K562 (cell line): ENCODE data around the gene CEP128. TPM values are rescaled to one million over a fixed set of nuclear protein-coding genes. Genes with fewer than 3 reads are reported as not detected.

Experiments used
- ATAC-seq: fragments of 200-7000 bp; cut with Tn5 transposase; 3 replicates; pipeline ENCODE4 v1.9.1; 2020; ENCODE audit warnings: moderate library complexity
- BruUV-seq: library from RNA; stranded (reverse); fragments of 400-500 nt; replicated peaks from 2 replicates; lab custom pipeline; 2021; lab: Mats Ljungman, UMichigan
- CTCF ChIA-PET: fragments of 300-600 bp; formaldehyde crosslinking; extraction: SDS; loops from one replicate; lab custom pipeline; 2021; ENCODE audit warnings: low intra/inter-chr PET ratio; lab: Yijun Ruan, JAX
- POLR2A ChIA-PET: fragments of 300-600, 350-650 bp; sonication (Branson Sonifier 250); formaldehyde crosslinking; extraction: SDS; loops from one replicate; lab custom pipeline; 2021; ENCODE audit warnings: antibody characterized with exemption, inconsistent platforms; lab: Yijun Ruan, JAX
- DNase-seq, 4 experiments: peaks; one replicate each; pipeline versions ENCODE4 v3.0.0 to v3.0.0-alpha.2; 2011 to 2018; ENCODE audit warnings: low spot score in 3 of 4, mixed read lengths in 3 of 4; ENCODE audit errors: extremely low read depth in 1 of 4
- FAIRE-seq: peaks from 2 replicates; lab custom pipeline; 2011; peaks lifted over from hg19 to GRCh38; lab: Jason Lieb, UNC
- H2AFZ ChIP-seq: 2 replicates; pipeline ENCODE4 v1.6.0; 2011; ENCODE audit warnings: low read depth, low read length, control low read depth, inconsistent platforms
- H3K27ac ChIP-seq: fragments of 200-600 bp; 3 replicates; pipeline ENCODE4 v1.8.0; 2011; ENCODE audit warnings: low read depth, mild to moderate bottlenecking, control low read depth, inconsistent platforms, low read length, moderate library complexity, mixed read lengths; ENCODE audit errors: extremely low read depth
- H3K27me3 ChIP-seq, 2 experiments: fragments of 300-600 bp in 1 of 2; 2 replicates in 1 of 2; 3 replicates in 1 of 2; pipeline versions ENCODE4 v1.6.0 to v1.8.0; 2011; ENCODE audit warnings: inconsistent platforms in 2 of 2, low read length in 2 of 2, mild to moderate bottlenecking in 1 of 2, mixed read lengths in 1 of 2, moderate library complexity in 1 of 2; ENCODE audit not compliant: control insufficient read depth in 2 of 2, insufficient read depth in 2 of 2
- H3K36me3 ChIP-seq: fragments of 300-600 bp; 3 replicates; pipeline ENCODE4 v1.8.0; 2011; ENCODE audit warnings: mild to moderate bottlenecking, low read length, inconsistent platforms; ENCODE audit not compliant: control insufficient read depth, insufficient read depth
- H3K4me1 ChIP-seq, 2 experiments: fragments of 200-600 bp in 1 of 2; replicated peaks in 1 of 2; 2 replicates in 1 of 2; 3 replicates in 1 of 2; pipeline versions ENCODE4 v1.5.1 to v1.8.0; 2011; ENCODE audit warnings: inconsistent platforms in 2 of 2, low read length in 2 of 2, mild to moderate bottlenecking in 1 of 2, mixed read lengths in 1 of 2, moderate library complexity in 1 of 2; ENCODE audit not compliant: control insufficient read depth in 2 of 2, insufficient read depth in 2 of 2
- H3K4me2 ChIP-seq: 2 replicates; pipeline ENCODE4 v1.6.1; 2011; ENCODE audit warnings: low read length, control low read depth, inconsistent platforms, mixed read lengths; ENCODE audit not compliant: insufficient read depth
- H3K4me3 ChIP-seq: fragments of 200-600 bp; sonication (generic), shearing (Covaris generic); 2 replicates; pipeline ENCODE4 v1.5.1; 2016; ENCODE audit warnings: control low read depth, inconsistent platforms
- H3K79me2 ChIP-seq: fragments of 200-600 bp; 3 replicates; pipeline ENCODE4 v1.8.0; 2011; ENCODE audit warnings: low read length, inconsistent platforms; ENCODE audit not compliant: control insufficient read depth, insufficient read depth
- H3K9ac ChIP-seq, 2 experiments: 2 replicates each; pipeline versions ENCODE4 v1.6.0 to v1.6.1; 2011; ENCODE audit warnings: low read depth in 2 of 2, low read length in 2 of 2, control low read depth in 1 of 2, inconsistent platforms in 1 of 2, mild to moderate bottlenecking in 1 of 2, mixed read lengths in 1 of 2; ENCODE audit not compliant: insufficient read depth in 1 of 2
- H3K9me1 ChIP-seq: one replicate; pipeline ENCODE4 v1.6.0; 2011; ENCODE audit warnings: inconsistent platforms, mild to moderate bottlenecking, low read length, moderate library complexity; ENCODE audit not compliant: control insufficient read depth, insufficient read depth
- H3K9me3 ChIP-seq: replicated peaks from 2 replicates; pipeline ENCODE4 v1.5.1; 2011; ENCODE audit warnings: low read depth, low read length, inconsistent platforms; ENCODE audit not compliant: control insufficient read depth, insufficient read depth
- H4K20me1 ChIP-seq: replicated peaks from 2 replicates; pipeline ENCODE4 v1.6.1; 2011; ENCODE audit warnings: low read length, inconsistent platforms, mixed read lengths; ENCODE audit not compliant: control insufficient read depth, insufficient read depth
- ETV6 ChIP-seq, 3 experiments: fragments of 150-350 bp in 1 of 3; sonication (generic) in 1 of 3; formaldehyde crosslinking in 1 of 3; IDR thresholded peaks; 2 replicates each; pipeline versions ENCODE4 v1.6.1 to v1.8.0; 2014 to 2022; ENCODE audit warnings: borderline replicate concordance in 2 of 3, low read depth in 2 of 3, antibody characterized with exemption in 1 of 3, low read length in 1 of 3, mild to moderate bottlenecking in 1 of 3, missing genetic modification reagents in 1 of 3
- ZBTB40 ChIP-seq, 2 experiments: fragments of 450-650 bp in 1 of 2; sonication (generic) in 1 of 2; formaldehyde crosslinking in 1 of 2; IDR thresholded peaks; 2 replicates each; pipeline versions ENCODE4 v1.7.1 to v1.9.0; 2016 to 2022; ENCODE audit warnings: inconsistent platforms in 1 of 2, mild to moderate bottlenecking in 1 of 2, missing genetic modification reagents in 1 of 2
- in situ Hi-C: fragments of 300-500 bp; cut with MboI; formaldehyde crosslinking; loops from 4 replicates; pipeline ENCODE4 v1.15.0; 2018; ENCODE audit warnings: inconsistent platforms, mixed read lengths
- intact Hi-C: fragments of 100-400 bp; cut with micrococcal nuclease; formaldehyde crosslinking; loops from 2 replicates; pipeline ENCODE4 v1.14.2; 2022
- polyA plus RNA-seq, 8 experiments: library from polyadenylated mRNA; depleted of rRNA in 4 of 8; stranded (reverse) in 5 of 8; unstranded in 3 of 8; fragments of >200 nt; fragmentation: Nextera tagmentation in 2 of 8; fragmentation: Illumina TruSeq in 1 of 8; extraction: Ambion mirVana in 2 of 8; extraction: Trizol in 1 of 8; gene quantifications; 2 replicates each; pipeline versions ENCODE4 v1.2.1 to v1.2.3, GENCODE V29; 2011 to 2014; ENCODE audit warnings: inconsistent platforms in 1 of 8, missing spikeins in 1 of 8
- total RNA-seq, 7 experiments: library from RNA; depleted of rRNA in 6 of 7; stranded (reverse); fragments of >200 nt in 6 of 7; fragmentation: Illumina TruSeq in 2 of 7; extraction: Trizol in 2 of 7; gene quantifications; 2 replicates each; pipeline versions ENCODE4 v1.2.1 to v1.2.3, GENCODE V29; 2011 to 2021; ENCODE audit warnings: low replicate concordance in 1 of 7

CEP128 gene
- total and polyA plus RNA-seq, 9 of the 15 experiments (the other 6 are each of a cell fraction or from before 2014, with no cell fraction given), result 2.3 to 9.2 (median 4.6) TPM

GRCh38 chr14:80523518-80524117 lies 417.9 kb downstream of the CEP128 start:
- Histone ChIP-seq H3K4me2 (no peak overlapping the region), H3K79me2 (no peaks in the 10 kb centered on the region), H3K4me1 (no peaks in the 10 kb centered on the region), H3K9me3 (no peaks in the 10 kb centered on the region), H2AFZ (no peak overlapping the region), H4K20me1 (no peaks in the 10 kb centered on the region), H3K9ac (no peak overlapping the region), H3K36me3 (no peaks in the 10 kb centered on the region), H3K27me3 (no peaks in the 10 kb centered on the region), H3K27ac (no peak overlapping the region), H3K9me1 (no peaks in the 10 kb centered on the region), H3K4me3 (no peak overlapping the region)
- intact Hi-C loops, result no loop called here
- DNase-seq (no peak), ATAC-seq (no peak), FAIRE-seq (no peak)
- in situ Hi-C loops, result no loop called here
- POLR2A ChIA-PET, result no interaction called here
- no TSS peak for BruUV-seq
- CTCF ChIA-PET, result no interaction called here
- TF ChIP-seq ETV6 (IDR thresholded peaks at IDR 0.05; ENCODE audit: borderline replicate concordance in 1 of 2, low read depth in 2 of 2, low read length in 1 of 2) (no peak), ETV6 (CRISPR knock-in tag; IDR thresholded peaks at IDR 0.05; ENCODE audit: borderline replicate concordance) (no peak), ZBTB40 (IDR thresholded peaks at IDR 0.05) (0 out of 2 replicates have a peak, but pooled peaks have one; percentile 20), ZBTB40 (CRISPR knock-in tag; IDR thresholded peaks at IDR 0.05) (no peak)
